HepG2 (cell line): ENCODE measurements around the gene MSMB. TPM values are rescaled to one million over a fixed set of nuclear protein-coding genes. Genes with fewer than 3 reads are reported as not detected.
A peak's percentile ranks its signal among the peaks of the same experiment; 100 is the strongest.

ENCODE experiments used
- ADNP ChIP-seq: sonication (generic); formaldehyde crosslinking; IDR thresholded peaks from 2 replicates; pipeline ENCODE4 v1.4.0; 2020; ENCODE audit warnings: missing genetic modification reagents
- CBFB ChIP-seq: sonication (generic); formaldehyde crosslinking; IDR thresholded peaks from 2 replicates; pipeline ENCODE4 v1.4.0; 2020; ENCODE audit warnings: missing genetic modification reagents
- GFI1 ChIP-seq: sonication (generic); formaldehyde crosslinking; IDR thresholded peaks from 2 replicates; pipeline ENCODE4 v1.5.0; 2020; ENCODE audit warnings: missing genetic modification reagents, mild to moderate bottlenecking, borderline replicate concordance
- GTF3A ChIP-seq: sonication (generic); formaldehyde crosslinking; conservative IDR thresholded peaks from 2 replicates; pipeline ENCODE4 v1.4.0; 2020; ENCODE audit warnings: mild to moderate bottlenecking, missing genetic modification reagents
- HCFC1 ChIP-seq: fragments of 150-350 bp; IDR thresholded peaks from 2 replicates; pipeline ENCODE4 v1.6.1; 2014; ENCODE audit warnings: low read depth, low read length
- HOXA9 ChIP-seq: sonication (generic); formaldehyde crosslinking; IDR thresholded peaks from 2 replicates; pipeline ENCODE4 v1.8.1; 2022; ENCODE audit warnings: missing genetic modification reagents, mild to moderate bottlenecking, moderate library complexity, borderline replicate concordance
- PBX2 ChIP-seq: IDR thresholded peaks from 2 replicates; pipeline ENCODE4 v1.6.1; 2016; ENCODE audit warnings: control low read depth
- POLR2A ChIP-seq, 2 experiments: IDR thresholded peaks; 2 replicates each; pipeline ENCODE4 v1.6.1; 2011; ENCODE audit warnings: low read depth in 2 of 2, low read length in 2 of 2, mild to moderate bottlenecking in 1 of 2, moderate library complexity in 1 of 2; ENCODE audit not compliant: insufficient read depth in 1 of 2
- SP5 ChIP-seq: IDR thresholded peaks from 2 replicates; pipeline ENCODE4 v1.6.1; 2016; ENCODE audit warnings: low read depth, borderline replicate concordance
- ZGPAT ChIP-seq: IDR thresholded peaks from 2 replicates; pipeline ENCODE4 v1.6.1; 2016; ENCODE audit warnings: mild to moderate bottlenecking
- ZMAT5 ChIP-seq: sonication (generic); formaldehyde crosslinking; IDR thresholded peaks from 2 replicates; pipeline ENCODE4 v1.5.0; 2020; ENCODE audit warnings: mild to moderate bottlenecking, low read depth, missing genetic modification reagents, borderline replicate concordance
- ZNF143 ChIP-seq: sonication (generic); formaldehyde crosslinking; IDR thresholded peaks from 2 replicates; pipeline ENCODE4 v1.4.0; 2020; ENCODE audit warnings: missing genetic modification reagents
- ZNF292 ChIP-seq: sonication (generic); formaldehyde crosslinking; IDR thresholded peaks from 2 replicates; pipeline ENCODE4 v1.8.1; 2022; ENCODE audit warnings: mild to moderate bottlenecking, low read depth, missing genetic modification reagents, borderline replicate concordance
- ZNF652 ChIP-seq: IDR thresholded peaks from 2 replicates; pipeline ENCODE4 v1.6.1; 2016; ENCODE audit warnings: low read depth, borderline replicate concordance
- ZNF709 ChIP-seq: sonication (generic); formaldehyde crosslinking; IDR thresholded peaks from 2 replicates; pipeline ENCODE4 v1.5.0; 2020; ENCODE audit warnings: mild to moderate bottlenecking, missing genetic modification reagents
- ZNF746 ChIP-seq: sonication (generic); formaldehyde crosslinking; IDR thresholded peaks from 2 replicates; pipeline ENCODE4 v1.8.0; 2022; ENCODE audit warnings: mild to moderate bottlenecking, missing genetic modification reagents
- ZSCAN12 ChIP-seq: sonication (generic); formaldehyde crosslinking; IDR thresholded peaks from 2 replicates; pipeline ENCODE4 v1.9.0; 2021; ENCODE audit warnings: mild to moderate bottlenecking, missing genetic modification reagents
- polyA plus RNA-seq, 8 experiments: library from polyadenylated mRNA; depleted of rRNA in 3 of 8; stranded (reverse) in 7 of 8; unstranded in 1 of 8; fragments of >200 nt; fragmentation: Illumina TruSeq in 4 of 8; extraction: Trizol in 4 of 8; gene quantifications; 2 replicates each; pipeline versions ENCODE4 v1.2.1 to v1.2.3, GENCODE V29; 2011 to 2016; ENCODE audit warnings: low read depth in 4 of 8, missing spikeins in 1 of 8, mixed read lengths in 1 of 8; ENCODE audit not compliant: insufficient read depth in 1 of 8
- total RNA-seq, 5 experiments: library from RNA; depleted of rRNA; stranded (reverse); fragments of >200 nt; fragmentation: Illumina TruSeq; extraction: Trizol; gene quantifications; 2 replicates each; pipeline ENCODE4 v1.2.3, GENCODE V29; 2016; ENCODE audit warnings: low read depth in 1 of 5
- TF ChIP-seq, protein P1 (sequence below): sonication (generic); formaldehyde crosslinking; IDR thresholded peaks from 2 replicates; pipeline ENCODE4 v1.9.0; 2021; ENCODE audit warnings: mild to moderate bottlenecking, missing genetic modification reagents
- TF ChIP-seq, protein P2 (sequence below): sonication (generic); formaldehyde crosslinking; IDR thresholded peaks from 2 replicates; pipeline ENCODE4 v1.4.0; 2020; ENCODE audit warnings: mild to moderate bottlenecking, missing genetic modification reagents

Gene MSMB
- total and polyA plus RNA-seq, 2 of the 13 experiments (the other 11 are each of a cell fraction or from before 2014, with no cell fraction given) = 0.84 TPM; not detected in 1

- peak; percentile 91 for TF ChIP-seq ZGPAT
- TF ChIP-seq, protein P1, sequence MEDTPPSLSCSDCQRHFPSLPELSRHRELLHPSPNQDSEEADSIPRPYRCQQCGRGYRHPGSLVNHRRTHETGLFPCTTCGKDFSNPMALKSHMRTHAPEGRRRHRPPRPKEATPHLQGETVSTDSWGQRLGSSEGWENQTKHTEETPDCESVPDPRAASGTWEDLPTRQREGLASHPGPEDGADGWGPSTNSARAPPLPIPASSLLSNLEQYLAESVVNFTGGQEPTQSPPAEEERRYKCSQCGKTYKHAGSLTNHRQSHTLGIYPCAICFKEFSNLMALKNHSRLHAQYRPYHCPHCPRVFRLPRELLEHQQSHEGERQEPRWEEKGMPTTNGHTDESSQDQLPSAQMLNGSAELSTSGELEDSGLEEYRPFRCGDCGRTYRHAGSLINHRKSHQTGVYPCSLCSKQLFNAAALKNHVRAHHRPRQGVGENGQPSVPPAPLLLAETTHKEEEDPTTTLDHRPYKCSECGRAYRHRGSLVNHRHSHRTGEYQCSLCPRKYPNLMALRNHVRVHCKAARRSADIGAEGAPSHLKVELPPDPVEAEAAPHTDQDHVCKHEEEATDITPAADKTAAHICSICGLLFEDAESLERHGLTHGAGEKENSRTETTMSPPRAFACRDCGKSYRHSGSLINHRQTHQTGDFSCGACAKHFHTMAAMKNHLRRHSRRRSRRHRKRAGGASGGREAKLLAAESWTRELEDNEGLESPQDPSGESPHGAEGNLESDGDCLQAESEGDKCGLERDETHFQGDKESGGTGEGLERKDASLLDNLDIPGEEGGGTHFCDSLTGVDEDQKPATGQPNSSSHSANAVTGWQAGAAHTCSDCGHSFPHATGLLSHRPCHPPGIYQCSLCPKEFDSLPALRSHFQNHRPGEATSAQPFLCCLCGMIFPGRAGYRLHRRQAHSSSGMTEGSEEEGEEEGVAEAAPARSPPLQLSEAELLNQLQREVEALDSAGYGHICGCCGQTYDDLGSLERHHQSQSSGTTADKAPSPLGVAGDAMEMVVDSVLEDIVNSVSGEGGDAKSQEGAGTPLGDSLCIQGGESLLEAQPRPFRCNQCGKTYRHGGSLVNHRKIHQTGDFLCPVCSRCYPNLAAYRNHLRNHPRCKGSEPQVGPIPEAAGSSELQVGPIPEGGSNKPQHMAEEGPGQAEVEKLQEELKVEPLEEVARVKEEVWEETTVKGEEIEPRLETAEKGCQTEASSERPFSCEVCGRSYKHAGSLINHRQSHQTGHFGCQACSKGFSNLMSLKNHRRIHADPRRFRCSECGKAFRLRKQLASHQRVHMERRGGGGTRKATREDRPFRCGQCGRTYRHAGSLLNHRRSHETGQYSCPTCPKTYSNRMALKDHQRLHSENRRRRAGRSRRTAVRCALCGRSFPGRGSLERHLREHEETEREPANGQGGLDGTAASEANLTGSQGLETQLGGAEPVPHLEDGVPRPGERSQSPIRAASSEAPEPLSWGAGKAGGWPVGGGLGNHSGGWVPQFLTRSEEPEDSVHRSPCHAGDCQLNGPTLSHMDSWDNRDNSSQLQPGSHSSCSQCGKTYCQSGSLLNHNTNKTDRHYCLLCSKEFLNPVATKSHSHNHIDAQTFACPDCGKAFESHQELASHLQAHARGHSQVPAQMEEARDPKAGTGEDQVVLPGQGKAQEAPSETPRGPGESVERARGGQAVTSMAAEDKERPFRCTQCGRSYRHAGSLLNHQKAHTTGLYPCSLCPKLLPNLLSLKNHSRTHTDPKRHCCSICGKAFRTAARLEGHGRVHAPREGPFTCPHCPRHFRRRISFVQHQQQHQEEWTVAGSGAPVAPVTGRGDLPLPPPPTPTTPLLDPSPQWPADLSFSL (CRISPR knock-in tag) = no peak
- no peak for TF ChIP-seq ADNP (CRISPR knock-in tag)
- peak; percentile 46; the same call in 1 of the 2 replicates for TF ChIP-seq ZNF652 (CRISPR knock-in tag)
- TF ChIP-seq, protein P2, sequence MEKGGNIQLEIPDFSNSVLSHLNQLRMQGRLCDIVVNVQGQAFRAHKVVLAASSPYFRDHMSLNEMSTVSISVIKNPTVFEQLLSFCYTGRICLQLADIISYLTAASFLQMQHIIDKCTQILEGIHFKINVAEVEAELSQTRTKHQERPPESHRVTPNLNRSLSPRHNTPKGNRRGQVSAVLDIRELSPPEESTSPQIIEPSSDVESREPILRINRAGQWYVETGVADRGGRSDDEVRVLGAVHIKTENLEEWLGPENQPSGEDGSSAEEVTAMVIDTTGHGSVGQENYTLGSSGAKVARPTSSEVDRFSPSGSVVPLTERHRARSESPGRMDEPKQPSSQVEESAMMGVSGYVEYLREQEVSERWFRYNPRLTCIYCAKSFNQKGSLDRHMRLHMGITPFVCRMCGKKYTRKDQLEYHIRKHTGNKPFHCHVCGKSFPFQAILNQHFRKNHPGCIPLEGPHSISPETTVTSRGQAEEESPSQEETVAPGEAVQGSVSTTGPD (CRISPR knock-in tag) = no peak
- peak; percentile 81 for TF ChIP-seq ZNF292 (CRISPR knock-in tag)
- TF ChIP-seq HOXA9 = peak; percentile 52; the same call in 1 of the 2 replicates
- 0 out of 2 replicates have a peak, but pooled peaks have one; percentile 22 for TF ChIP-seq CBFB (CRISPR knock-in tag)
- TF ChIP-seq ZSCAN12 (CRISPR knock-in tag) = peak; percentile 68; the same call in 1 of the 2 replicates
- no peak for TF ChIP-seq PBX2
- peak; percentile 82 for TF ChIP-seq GFI1 (CRISPR knock-in tag)
- peak; percentile 58; the same call in 1 of the 2 replicates for TF ChIP-seq ZNF143 (CRISPR knock-in tag)
- TF ChIP-seq ZNF746 (CRISPR knock-in tag) = no peak
- peak; percentile 97 to 99 for TF ChIP-seq POLR2A (IDR thresholded peaks at IDR 0.05; ENCODE audit: insufficient read depth in 1 of 2, low read depth in 2 of 2, low read length in 2 of 2)
- no peak; the same call in 1 of the 2 replicates for TF ChIP-seq ZNF709 (CRISPR knock-in tag)
- no peak for TF ChIP-seq ZMAT5 (CRISPR knock-in tag)
- peak; percentile 87 for TF ChIP-seq SP5 (CRISPR knock-in tag)
- no peak for TF ChIP-seq HCFC1
- TF ChIP-seq GTF3A (CRISPR knock-in tag) = no peak
Measured at GRCh38 chr10:46022978-46023702, 22.9 kb downstream of the MSMB start (continued).
